Natural killer cell (primary cell): Measurements from ENCODE around the gene NUDT2. TPM values are rescaled to one million over a fixed set of nuclear protein-coding genes. Genes with fewer than 3 reads are reported as not detected.

ENCODE experiments used
- ATAC-seq, 3 donors: fragments of 150-1000 bp in 2 of 3; fragments of 200-7000 bp in 1 of 3; cut with Tn5 transposase; 1 replicate in 1 of 3; 2 replicates in 2 of 3; pipeline ENCODE4 v1.10.0; 2021; ENCODE audit warnings: mild to moderate bottlenecking in 2 of 3, moderate library complexity in 2 of 3
- DNase-seq, 2 donors: peaks; one replicate each; pipeline versions ENCODE4 v3.0.0 to v3.0.0-alpha.2; 2013 to 2021; ENCODE audit warnings: mixed read lengths in 1 of 2
- H3K27ac ChIP-seq: one replicate; pipeline ENCODE4 v1.5.1; 2013; ENCODE audit warnings: mild to moderate bottlenecking, low read length
- H3K27me3 ChIP-seq: one replicate; pipeline ENCODE4 v1.6.1; 2013; ENCODE audit warnings: low read length; ENCODE audit not compliant: control insufficient read depth, insufficient read depth
- H3K36me3 ChIP-seq: one replicate; pipeline ENCODE4 v1.6.1; 2013; ENCODE audit warnings: low read length; ENCODE audit not compliant: control insufficient read depth, insufficient read depth
- H3K4me1 ChIP-seq: one replicate; pipeline ENCODE4 v1.6.1; 2013; ENCODE audit warnings: low read length; ENCODE audit not compliant: control insufficient read depth, insufficient read depth
- H3K4me3 ChIP-seq: one replicate; pipeline ENCODE4 v1.5.1; 2013; ENCODE audit warnings: low read length
- H3K9me3 ChIP-seq: one replicate; pipeline ENCODE4 v1.6.1; 2013; ENCODE audit warnings: low read length; ENCODE audit not compliant: control insufficient read depth, insufficient read depth
- H3K27ac Mint-ChIP-seq, 2 donors: one replicate each; pipeline ENCODE4 v1.8.0; 2022; ENCODE audit warnings: mild to moderate bottlenecking in 2 of 2, mixed read lengths in 2 of 2, moderate library complexity in 1 of 2
- H3K27me3 Mint-ChIP-seq, 2 donors: one replicate each; pipeline ENCODE4 v1.8.0; 2022; ENCODE audit warnings: low read depth in 2 of 2, mixed read lengths in 2 of 2
- H3K36me3 Mint-ChIP-seq: one replicate; pipeline ENCODE4 v1.8.0; 2022; ENCODE audit warnings: mixed read lengths
- H3K4me1 Mint-ChIP-seq, 2 donors: one replicate each; pipeline ENCODE4 v1.8.0; 2022; ENCODE audit warnings: mixed read lengths in 2 of 2
- H3K4me3 Mint-ChIP-seq: one replicate; pipeline ENCODE4 v1.8.0; 2022; ENCODE audit warnings: mild to moderate bottlenecking, moderate library complexity, mixed read lengths
- H3K9me3 Mint-ChIP-seq, 2 donors: one replicate each; pipeline ENCODE4 v1.8.0; 2022; ENCODE audit warnings: mixed read lengths in 2 of 2
- CTCF ChIP-seq: fragments of 200-600 bp; IDR thresholded peaks from one replicate; pipeline ENCODE4 v1.8.0; 2022; ENCODE audit warnings: antibody characterized with exemption
- WGBS: methylation state at CpG from one replicate; pipeline ENCODE4 v1.1.7; 2013; ENCODE audit warnings: missing lambda C conversion rate; ENCODE audit not compliant: insufficient coverage; 5-methylcytosine and 5-hydroxymethylcytosine counted together
- intact Hi-C: fragments of 100-400 bp; cut with micrococcal nuclease; formaldehyde crosslinking; loops from one replicate; pipeline ENCODE4 v1.14.2; 2022
- total RNA-seq, 4 donors: library from RNA; stranded (reverse); fragments of 120-200 nt in 1 of 4; gene quantifications; one replicate each; pipeline versions ENCODE4 v1.2.3 to v1.2.4, GENCODE V29; 2013 to 2022

The NUDT2 gene
- total RNA-seq, 3 donors from 2014 or later (not counting 1 experiment from before 2014, with no cell fraction given) = 8.5 to 15.7 (median 9.4) TPM

GRCh38 chr9:34338665-34339385 is 9.5 kb downstream of the NUDT2 start:
- H3K9me3 ChIP-seq = no peaks in the 10 kb centered on the region
- Mint-ChIP-seq H3K4me1 (peaks cover 0 to 7% of the 10 kb centered on the region in 2 donors), H3K9me3 (no peaks in the 10 kb centered on the region), H3K36me3 (peaks cover 6% of the 10 kb centered on the region), H3K27ac (no peak overlapping the region), H3K27me3 (no peaks in the 10 kb centered on the region), H3K4me3 (no peak overlapping the region)
- no peak for DNase-seq
- intact Hi-C loops = no loop called here
- no peak overlapping the region for H3K27ac ChIP-seq
- ATAC-seq = no peak
- no peaks in the 10 kb centered on the region for H3K4me1 ChIP-seq
- H3K27me3 ChIP-seq = no peaks in the 10 kb centered on the region
- no peak for TF ChIP-seq CTCF
- H3K4me3 ChIP-seq = no peak overlapping the region
- peaks cover 41% of the 10 kb centered on the region for H3K36me3 ChIP-seq
- 100% methylated on average over 2 of the region's 2 CpGs for WGBS

GRCh38 chr9:34341659-34342295 is 12.4 kb downstream of the NUDT2 start:
- no peak for TF ChIP-seq CTCF
- no peaks in the 10 kb centered on the region for H3K9me3 Mint-ChIP-seq
- peaks cover 6% of the 10 kb centered on the region for H3K36me3 Mint-ChIP-seq
- intact Hi-C loops = no loop called here
- Histone ChIP-seq H3K36me3 (peaks cover 41% of the 10 kb centered on the region), H3K4me3 (no peak overlapping the region), H3K9me3 (no peaks in the 10 kb centered on the region), H3K4me1 (no peaks in the 10 kb centered on the region), H3K27me3 (no peaks in the 10 kb centered on the region), H3K27ac (no peak overlapping the region)
- ATAC-seq (no peak), DNase-seq (no peak)
- no peaks in the 10 kb centered on the region for H3K27me3 Mint-ChIP-seq
- H3K4me1 Mint-ChIP-seq = no peaks in the 10 kb centered on the region
- no peak overlapping the region for H3K4me3 Mint-ChIP-seq
- WGBS = 96% methylated on average over 7 of the region's 7 CpGs
- no peak overlapping the region for H3K27ac Mint-ChIP-seq

- H3K4me1 Mint-ChIP-seq = no peaks in the 10 kb centered on the region
- no peaks in the 10 kb centered on the region for H3K27me3 ChIP-seq
- no peak overlapping the region for H3K27ac Mint-ChIP-seq
- peaks cover 41% of the 10 kb centered on the region for H3K36me3 ChIP-seq
- 99% methylated on average over 5 of the region's 5 CpGs for WGBS
- H3K9me3 ChIP-seq = no peaks in the 10 kb centered on the region
- TF ChIP-seq CTCF = no peak
- peaks cover 6% of the 10 kb centered on the region for H3K36me3 Mint-ChIP-seq
- H3K27ac ChIP-seq = no peak overlapping the region
- H3K4me3 ChIP-seq = no peak overlapping the region
- H3K9me3 Mint-ChIP-seq = no peaks in the 10 kb centered on the region
- DNase-seq (no peak), ATAC-seq (no peak)
- intact Hi-C loops = no loop called here
- no peaks in the 10 kb centered on the region for H3K4me1 ChIP-seq
- no peaks in the 10 kb centered on the region for H3K27me3 Mint-ChIP-seq
- no peak overlapping the region for H3K4me3 Mint-ChIP-seq
Observed at GRCh38 chr9:34343090-34343489, 13.7 kb downstream of the NUDT2 start.
